ENCODE data around the gene GNAT2.

GRCh38 chr1:109622137-109622892 lies 2.9 kb upstream of the GNAT2 start:
- no peak for TF ChIP-seq CTCF (IDR thresholded peaks at IDR 0.05)
- no peak for TF ChIP-seq POLR2A (IDR thresholded peaks at IDR 0.05)
